ENCODE results near the gene RPA4.

DNA sequence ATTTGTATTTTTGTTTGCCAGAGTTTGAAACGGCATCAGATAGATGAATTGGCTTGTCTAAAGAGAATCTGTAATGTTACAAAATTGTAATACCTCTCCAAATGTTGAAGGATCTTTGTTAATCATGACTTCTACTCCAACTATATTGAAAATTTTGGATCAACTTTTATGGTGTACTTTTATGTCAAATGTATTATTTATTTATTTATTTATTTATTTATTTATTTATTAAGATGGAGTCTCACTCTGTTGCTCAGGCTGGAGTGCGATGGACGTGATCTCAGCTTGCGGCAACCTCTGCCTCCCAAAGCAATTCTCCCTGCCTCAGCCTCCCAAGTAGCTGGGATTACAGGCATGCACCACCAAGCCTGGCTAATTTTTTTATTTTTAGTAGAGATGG is 36.0 kb downstream of the RPA4 start:
- TF ChIP-seq, protein P1, sequence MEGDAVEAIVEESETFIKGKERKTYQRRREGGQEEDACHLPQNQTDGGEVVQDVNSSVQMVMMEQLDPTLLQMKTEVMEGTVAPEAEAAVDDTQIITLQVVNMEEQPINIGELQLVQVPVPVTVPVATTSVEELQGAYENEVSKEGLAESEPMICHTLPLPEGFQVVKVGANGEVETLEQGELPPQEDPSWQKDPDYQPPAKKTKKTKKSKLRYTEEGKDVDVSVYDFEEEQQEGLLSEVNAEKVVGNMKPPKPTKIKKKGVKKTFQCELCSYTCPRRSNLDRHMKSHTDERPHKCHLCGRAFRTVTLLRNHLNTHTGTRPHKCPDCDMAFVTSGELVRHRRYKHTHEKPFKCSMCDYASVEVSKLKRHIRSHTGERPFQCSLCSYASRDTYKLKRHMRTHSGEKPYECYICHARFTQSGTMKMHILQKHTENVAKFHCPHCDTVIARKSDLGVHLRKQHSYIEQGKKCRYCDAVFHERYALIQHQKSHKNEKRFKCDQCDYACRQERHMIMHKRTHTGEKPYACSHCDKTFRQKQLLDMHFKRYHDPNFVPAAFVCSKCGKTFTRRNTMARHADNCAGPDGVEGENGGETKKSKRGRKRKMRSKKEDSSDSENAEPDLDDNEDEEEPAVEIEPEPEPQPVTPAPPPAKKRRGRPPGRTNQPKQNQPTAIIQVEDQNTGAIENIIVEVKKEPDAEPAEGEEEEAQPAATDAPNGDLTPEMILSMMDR (conservative IDR thresholded peaks at IDR 0.05; ENCODE audit: low read length), result no peak
- no peak for TF ChIP-seq EZH2phosphoT487 (IDR thresholded peaks at IDR 0.05; ENCODE audit: borderline replicate concordance, low read depth, low read length)

Measured in OCI-LY7 (cell line).